ENCODE results near the gene SRGAP3. TPM values are rescaled to one million over a fixed set of nuclear protein-coding genes. Genes with fewer than 3 reads are reported as not detected.

The SRGAP3 gene
- total RNA-seq, 4 donors from 2014 or later: 13.7 to 27.7 (median 18.5) TPM

DNA sequence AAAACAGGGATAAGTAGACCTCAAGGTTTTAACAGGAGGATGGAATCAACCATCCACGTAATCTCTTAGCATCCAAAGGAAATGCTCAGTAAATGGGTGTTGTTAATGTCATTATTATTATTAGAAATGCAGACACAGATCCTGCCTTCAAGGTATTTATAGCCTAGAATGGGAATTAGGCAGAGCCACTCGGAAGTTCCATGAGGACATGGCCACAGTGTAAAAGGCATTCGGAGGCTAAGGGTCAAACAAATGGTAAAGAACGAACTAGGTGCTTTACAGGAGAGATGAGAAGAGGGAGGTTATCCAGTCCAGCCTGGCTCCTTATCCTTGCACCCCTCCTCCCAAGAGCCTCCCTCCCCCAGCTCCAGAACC lies 65.0 kb downstream of the SRGAP3 start:
- DNase-seq (ENCODE audit: low spot score in 2 of 2): peak in 1 of 2 donors; percentile 13
- WGBS, 2 donors: 89 to 93% methylated on average over 4 of the region's 4 CpGs
- intact Hi-C loops (cut with DNase I; ENCODE audit: low total_unique reads): no loop called here

GRCh38 chr3:9183811-9184460 lies 65.5 kb downstream of the SRGAP3 start:
- intact Hi-C loops (cut with DNase I; ENCODE audit: low total_unique reads): no loop called here
- 57% methylated on average over 10 of the region's 10 CpGs for WGBS, 2 donors
- TF ChIP-seq POLR2A (IDR thresholded peaks at IDR 0.05): no peak
- TF ChIP-seq, protein P1, sequence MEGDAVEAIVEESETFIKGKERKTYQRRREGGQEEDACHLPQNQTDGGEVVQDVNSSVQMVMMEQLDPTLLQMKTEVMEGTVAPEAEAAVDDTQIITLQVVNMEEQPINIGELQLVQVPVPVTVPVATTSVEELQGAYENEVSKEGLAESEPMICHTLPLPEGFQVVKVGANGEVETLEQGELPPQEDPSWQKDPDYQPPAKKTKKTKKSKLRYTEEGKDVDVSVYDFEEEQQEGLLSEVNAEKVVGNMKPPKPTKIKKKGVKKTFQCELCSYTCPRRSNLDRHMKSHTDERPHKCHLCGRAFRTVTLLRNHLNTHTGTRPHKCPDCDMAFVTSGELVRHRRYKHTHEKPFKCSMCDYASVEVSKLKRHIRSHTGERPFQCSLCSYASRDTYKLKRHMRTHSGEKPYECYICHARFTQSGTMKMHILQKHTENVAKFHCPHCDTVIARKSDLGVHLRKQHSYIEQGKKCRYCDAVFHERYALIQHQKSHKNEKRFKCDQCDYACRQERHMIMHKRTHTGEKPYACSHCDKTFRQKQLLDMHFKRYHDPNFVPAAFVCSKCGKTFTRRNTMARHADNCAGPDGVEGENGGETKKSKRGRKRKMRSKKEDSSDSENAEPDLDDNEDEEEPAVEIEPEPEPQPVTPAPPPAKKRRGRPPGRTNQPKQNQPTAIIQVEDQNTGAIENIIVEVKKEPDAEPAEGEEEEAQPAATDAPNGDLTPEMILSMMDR (IDR thresholded peaks at IDR 0.05): no peak
- no peak for DNase-seq (ENCODE audit: low spot score in 2 of 2)
- no peak overlapping the region for H3K4me3 ChIP-seq (ENCODE audit: low read depth, poor library complexity, severe bottlenecking)

More for the DNA sequence above, 65.0 kb downstream of the SRGAP3 start:
- no peak overlapping the region for H3K4me3 ChIP-seq (ENCODE audit: low read depth, poor library complexity, severe bottlenecking)
- TF ChIP-seq, protein P1 (IDR thresholded peaks at IDR 0.05): no peak
- no peak for TF ChIP-seq POLR2A (IDR thresholded peaks at IDR 0.05)

DNA sequence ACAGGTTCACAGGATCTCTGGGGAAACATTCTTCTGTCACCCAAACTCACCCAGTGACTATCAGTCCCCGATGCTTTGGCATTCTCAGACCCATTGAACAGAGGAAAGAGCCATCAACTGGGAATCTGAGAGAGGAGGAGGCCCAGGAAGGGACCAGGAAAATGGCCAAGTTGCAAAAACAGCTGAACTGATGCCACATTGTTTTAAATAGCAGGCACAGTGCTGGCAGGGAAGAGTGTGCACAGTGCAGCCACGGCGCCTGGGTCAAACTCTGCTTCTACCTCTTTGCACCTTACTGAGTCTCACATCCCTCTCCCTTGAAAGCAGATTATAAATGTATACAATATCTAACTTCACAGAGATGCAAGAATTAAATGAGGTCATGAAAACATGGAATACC lies 66.4 kb downstream of the SRGAP3 start:
- intact Hi-C loops (cut with DNase I; ENCODE audit: low total_unique reads): no loop called here
- no peak for DNase-seq (ENCODE audit: low spot score in 2 of 2)
- H3K4me3 ChIP-seq (ENCODE audit: low read depth, poor library complexity, severe bottlenecking): no peak overlapping the region
- TF ChIP-seq, protein P1 (IDR thresholded peaks at IDR 0.05): no peak
- TF ChIP-seq POLR2A (IDR thresholded peaks at IDR 0.05): no peak
- 32 to 42% methylated on average over 3 of the region's 3 CpGs for WGBS, 2 donors

DNA sequence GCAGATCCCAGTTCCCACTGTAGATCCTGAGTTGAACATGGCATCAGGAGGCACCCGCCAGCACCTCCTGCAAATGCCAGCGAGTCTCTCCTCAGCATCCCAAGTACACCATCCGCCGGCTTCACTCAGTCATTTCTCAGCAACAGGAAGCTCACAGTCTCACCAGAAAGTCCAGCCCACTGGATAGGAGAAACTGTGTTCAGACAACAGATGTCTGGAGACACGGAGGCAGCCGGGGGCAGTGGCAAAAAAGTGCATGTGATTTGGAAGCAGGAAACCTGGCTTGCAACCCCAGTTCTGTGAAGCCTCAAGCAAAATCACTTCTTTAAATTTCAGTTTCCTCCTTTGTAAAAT lies 68.7 kb downstream of the SRGAP3 start:
- intact Hi-C loops (cut with DNase I; ENCODE audit: low total_unique reads): no loop called here
- DNase-seq (ENCODE audit: low spot score in 2 of 2): peak in 1 of 2 donors; percentile 80
- TF ChIP-seq, protein P1 (IDR thresholded peaks at IDR 0.05): no peak
- TF ChIP-seq POLR2A (IDR thresholded peaks at IDR 0.05): no peak
- H3K4me3 ChIP-seq (ENCODE audit: low read depth, poor library complexity, severe bottlenecking): no peak overlapping the region
- 66 to 67% methylated on average over 6 of the region's 6 CpGs for WGBS, 2 donors

GRCh38 chr3:9179826-9180763 lies 69.4 kb downstream of the SRGAP3 start:
- DNase-seq (ENCODE audit: low spot score in 2 of 2): no peak
- WGBS, 2 donors: 65 to 66% methylated on average over 17 of the region's 17 CpGs
- H3K4me3 ChIP-seq (ENCODE audit: low read depth, poor library complexity, severe bottlenecking): no peak overlapping the region
- intact Hi-C loops (cut with DNase I; ENCODE audit: low total_unique reads): no loop called here
- TF ChIP-seq POLR2A (IDR thresholded peaks at IDR 0.05): no peak
- TF ChIP-seq, protein P1 (IDR thresholded peaks at IDR 0.05): no peak

Measured in lower leg skin (tissue), 4 donors.